HUDEP-2 (cell line): ENCODE measurements around the gene PRRG4.
"Not testable (repeated sequence)": the region's sequence is repeated elsewhere in the genome, so short reads cannot be mapped to it uniquely, and the experiment has no call there.

Source experiments
- DNase-seq, 76 experiments: peaks; one replicate each; lab custom pipeline; 2025; ENCODE audit not compliant: unreplicated experiment in 76 of 76; lab: John Stamatoyannopoulos, UW

The PRRG4 gene

DNA sequence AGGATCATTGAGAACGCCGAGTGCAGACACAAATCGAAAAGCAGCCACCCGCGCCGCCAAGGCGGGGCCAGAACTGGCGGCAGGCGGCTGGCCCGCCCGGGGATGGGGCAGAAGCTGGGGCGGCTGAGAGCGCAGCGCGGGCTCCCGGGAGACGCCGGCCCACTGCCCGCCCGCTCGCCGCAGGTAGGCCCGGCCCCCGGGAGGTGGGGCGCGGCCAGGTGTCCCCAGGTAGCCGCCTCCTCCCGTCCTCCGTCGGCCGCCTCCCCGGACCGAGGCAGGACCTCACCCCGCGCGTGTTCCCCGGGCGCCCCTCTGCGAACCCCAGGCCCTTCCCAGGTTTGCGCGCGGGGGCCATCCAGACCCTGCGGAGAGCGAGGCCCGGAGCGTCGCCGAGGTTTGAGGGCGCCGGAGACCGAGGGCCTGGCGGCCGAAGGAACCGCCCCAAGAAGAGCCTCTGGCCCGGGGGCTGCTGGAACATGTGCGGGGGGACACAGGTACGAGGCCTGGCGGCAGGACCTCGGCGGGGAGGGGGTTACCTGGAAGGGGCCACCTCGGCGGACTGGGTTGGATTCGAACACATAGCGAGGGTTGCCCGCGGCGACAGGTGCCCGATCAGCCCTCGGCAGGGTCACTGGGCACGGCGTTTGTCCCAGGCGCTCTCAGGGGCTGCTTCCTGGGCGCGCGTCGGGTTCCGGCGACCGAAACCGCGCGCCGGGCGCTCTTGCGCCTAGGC, at the start of gene PRRG4:
PRRG4 (plus strand) TSS at position 248 of the 733 bp plus-strand sequence. CDS start 603 bp downstream, outside the sequence.
- peak in 61 of 76 experiments; percentile 12 to 75 (median 52) for DNase-seq

DNA sequence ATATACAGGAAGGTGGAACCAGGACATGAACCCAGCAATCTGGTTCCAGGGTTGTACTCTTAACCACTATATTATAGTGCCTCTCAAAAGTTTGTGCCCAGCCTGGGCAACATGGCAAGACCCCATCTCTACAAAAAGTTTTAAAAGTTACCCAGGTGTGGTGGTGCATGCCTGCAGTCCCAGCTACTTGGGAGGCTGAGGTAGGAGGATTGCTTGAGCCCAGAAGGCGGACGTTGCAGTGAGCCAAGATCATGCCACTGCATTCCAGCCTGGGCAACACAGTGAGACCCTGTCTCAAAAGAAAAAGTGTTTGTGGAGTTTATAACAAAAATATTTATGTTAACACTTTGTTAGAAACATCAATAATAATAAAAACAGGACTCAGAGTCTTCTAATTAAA, 48.9 kb upstream of the PRRG4 start:
- DNase-seq, result not testable (repeated sequence)

DNA sequence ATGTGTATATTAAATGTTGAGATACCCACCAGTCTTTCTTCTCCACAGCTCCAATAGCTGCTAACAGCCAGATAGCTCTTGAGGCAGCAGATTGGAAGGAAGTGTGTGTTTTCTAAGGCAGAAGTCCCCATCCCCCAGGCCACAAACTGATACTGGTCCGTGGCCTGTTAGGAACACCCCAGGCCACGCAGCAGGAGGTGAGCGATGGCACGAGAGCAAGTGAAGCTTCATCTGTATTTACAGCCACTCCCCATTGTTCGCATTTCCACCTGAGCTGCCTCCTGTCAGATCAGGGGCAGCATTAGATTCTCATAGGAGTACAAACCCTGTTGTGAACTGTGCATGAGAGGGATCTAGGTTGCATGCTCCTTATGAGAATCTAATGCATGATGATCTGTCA, 48.0 kb upstream of the PRRG4 start:
- DNase-seq, result no peak

DNA sequence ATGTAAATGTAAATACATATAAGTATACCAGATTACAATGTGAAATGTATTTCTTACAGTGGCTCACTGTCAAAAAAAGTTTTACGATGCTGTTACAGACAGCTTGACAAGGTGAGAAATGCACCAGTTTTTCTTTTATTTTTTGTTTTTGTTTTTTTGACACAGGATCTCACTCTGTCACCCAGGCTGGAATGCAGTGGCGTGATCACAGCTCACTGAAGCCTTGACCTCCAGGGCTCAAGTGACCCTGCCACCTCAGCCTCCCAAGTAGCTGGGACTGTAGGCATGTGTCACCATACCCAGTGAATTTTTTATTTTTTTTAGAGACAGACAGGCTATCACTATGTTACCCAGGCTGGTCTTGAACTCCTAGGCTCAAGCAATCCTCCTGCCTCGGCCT, 44.5 kb upstream of the PRRG4 start:
- no peak for DNase-seq

DNA sequence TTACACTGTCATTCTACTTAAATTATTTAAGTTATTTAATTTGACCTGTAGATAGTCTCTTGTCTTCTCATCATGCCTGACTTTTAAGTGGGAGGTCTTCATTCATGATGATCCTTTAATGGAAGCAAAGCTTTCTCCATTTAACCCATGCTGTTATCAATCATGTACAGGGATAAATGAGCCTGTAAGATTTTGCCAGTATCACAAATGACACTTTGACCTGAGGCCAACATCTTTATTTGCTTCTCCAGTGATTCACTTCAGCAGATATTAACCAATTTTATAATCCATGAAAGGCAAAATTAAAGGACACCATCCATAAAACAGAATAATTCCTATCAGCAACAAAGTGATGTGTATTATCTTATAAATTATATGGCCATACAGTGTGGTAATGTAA, 42.9 kb upstream of the PRRG4 start:
- no peak for DNase-seq

DNA sequence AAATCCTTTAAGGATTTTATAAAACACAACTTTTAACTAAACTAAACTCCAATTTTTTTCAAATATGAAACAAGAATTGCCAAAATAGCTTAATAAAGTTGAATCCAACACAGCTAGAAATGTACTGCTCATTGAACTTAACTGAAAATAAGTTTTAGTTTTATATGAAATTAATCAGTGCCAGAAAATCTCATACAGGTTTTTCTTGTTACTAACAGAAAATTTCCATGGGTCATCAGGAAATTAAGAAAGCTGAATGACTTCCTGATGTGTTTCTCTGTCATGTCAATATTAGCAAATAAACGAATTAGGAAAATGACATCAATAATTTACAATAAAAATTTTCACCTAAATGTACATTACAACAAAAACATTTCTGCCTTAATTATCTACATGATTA, 38.8 kb upstream of the PRRG4 start:
- no peak for DNase-seq

DNA sequence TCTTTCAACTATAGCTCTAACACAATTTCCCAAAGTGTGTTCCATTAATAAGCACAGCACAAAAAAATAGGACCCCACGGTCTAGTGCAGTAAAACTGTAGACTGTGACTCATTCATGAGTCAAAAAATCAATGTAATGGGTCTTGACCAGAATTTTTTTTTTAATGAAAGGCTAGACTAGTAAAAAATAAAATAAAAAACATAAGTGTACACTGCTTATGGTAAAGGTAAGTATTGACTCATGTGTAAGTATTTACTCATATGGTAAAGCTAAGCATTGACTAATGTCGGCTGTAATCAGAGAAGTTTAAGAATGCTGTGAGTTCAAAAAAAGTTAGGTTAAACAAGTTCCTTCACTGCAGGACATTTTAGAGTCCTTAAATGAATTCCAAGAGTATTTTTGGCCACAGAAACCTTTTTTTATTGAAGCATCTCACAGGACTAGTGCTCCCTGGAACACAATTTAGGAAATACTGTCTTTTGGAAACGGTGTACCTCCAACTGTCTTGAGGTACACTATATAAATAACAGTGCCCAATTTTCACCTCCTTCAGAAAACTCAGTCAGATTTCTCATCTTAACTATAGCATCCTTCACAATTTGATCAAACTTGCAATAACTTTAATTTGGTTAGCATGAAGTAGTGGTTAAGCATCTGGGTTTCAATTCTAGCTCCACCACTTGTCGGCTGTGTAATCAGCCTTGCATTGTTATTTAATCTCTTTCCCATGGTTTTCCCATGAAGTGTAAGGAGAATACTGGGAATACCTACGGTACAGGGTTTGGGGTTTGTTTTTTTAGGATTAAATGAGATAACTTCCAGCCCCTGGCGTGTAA, 37.4 kb upstream of the PRRG4 start:
- DNase-seq, result no peak

DNA sequence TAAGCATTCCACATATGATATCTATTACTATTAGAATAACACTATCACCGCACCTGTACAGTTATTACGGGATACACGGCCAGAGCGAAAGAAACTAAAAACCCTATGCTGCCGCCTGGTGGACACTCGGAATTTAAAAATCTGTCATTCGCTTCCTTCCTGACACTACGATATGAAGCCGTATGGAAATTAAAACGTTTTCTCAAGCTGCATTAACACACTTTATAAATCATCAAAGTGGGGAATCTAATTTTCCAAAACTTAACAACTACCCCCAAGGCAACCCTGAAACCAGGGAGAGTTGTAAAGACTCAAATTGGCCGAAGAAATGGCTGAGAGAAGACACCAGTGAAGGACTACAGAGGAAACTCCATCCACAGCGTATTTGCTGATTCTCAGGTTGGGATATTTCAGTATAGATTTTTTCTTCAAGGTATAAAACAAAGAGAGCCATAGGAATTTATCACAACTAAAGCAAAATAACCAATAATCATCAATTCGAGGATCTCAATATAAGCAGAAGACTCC, 36.7 kb upstream of the PRRG4 start:
- peak in 43 of 76 experiments; percentile 1 to 55 (median 23) for DNase-seq

DNA sequence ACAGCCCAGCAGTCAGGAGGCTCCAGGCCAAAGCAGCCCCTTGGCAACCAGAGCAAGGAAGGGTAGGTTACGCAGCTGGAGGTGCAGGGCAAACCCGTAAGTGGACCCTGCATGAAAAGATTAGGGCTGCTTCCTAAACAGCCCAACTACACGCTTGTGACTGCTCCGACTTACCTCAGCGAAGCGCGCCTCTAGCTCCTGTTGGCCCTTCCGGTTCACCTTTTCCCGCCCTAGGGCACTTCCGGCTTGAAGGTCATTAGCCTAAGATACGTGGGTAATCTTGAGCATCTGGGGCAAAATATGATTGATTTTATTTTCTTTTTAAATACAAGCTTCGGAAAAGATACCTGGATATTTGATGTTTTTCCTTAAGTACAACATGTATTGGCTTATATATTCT, 35.3 kb upstream of the PRRG4 start, which contains the start of gene CCDC73:
CCDC73 (minus strand) TSS at position 224 of the 400 bp plus-strand sequence. CDS start 34,419 bp downstream, outside the sequence.
- no peak for DNase-seq

DNA sequence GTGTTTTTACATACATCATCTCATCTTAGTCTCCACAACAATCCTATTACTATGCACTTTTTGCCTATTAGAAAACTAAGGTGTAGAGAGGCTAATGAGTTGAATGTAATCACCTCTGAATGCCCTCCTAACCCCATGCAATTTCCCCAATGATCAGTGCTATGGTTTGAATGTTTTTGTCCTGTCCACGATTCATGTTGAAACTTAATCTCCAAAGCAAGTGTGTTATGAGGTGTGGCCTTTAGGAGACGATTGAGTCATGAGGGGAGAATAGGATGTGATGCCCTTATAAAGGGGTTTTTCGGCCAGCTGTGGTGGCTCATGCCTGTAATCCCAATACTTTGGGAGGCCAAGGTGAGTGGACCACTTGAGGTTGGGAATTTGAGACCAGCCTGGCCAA, 33.3 kb upstream of the PRRG4 start:
- DNase-seq, result no peak

DNA sequence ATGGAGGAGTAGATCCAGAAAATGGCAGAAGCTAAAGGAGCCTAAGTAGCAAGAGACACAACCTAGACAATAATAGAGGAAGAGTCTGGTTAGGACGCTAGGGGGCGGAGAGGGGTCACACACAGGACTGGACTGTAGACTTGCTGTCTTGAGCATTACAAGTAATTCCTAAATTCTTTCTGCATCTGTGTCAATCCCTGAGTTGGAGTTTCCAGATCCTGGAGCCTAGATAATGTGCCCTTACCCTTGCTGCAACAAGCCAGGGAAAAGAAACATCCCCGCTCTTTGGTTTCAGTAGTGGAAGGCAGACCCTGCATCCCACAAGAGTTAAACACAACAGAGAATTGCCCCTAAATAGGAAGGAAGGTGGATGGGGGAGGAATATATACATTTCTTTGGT, 20.4 kb upstream of the PRRG4 start:
- DNase-seq, result peak in 66 of 76 experiments; percentile 2 to 77 (median 54)

DNA sequence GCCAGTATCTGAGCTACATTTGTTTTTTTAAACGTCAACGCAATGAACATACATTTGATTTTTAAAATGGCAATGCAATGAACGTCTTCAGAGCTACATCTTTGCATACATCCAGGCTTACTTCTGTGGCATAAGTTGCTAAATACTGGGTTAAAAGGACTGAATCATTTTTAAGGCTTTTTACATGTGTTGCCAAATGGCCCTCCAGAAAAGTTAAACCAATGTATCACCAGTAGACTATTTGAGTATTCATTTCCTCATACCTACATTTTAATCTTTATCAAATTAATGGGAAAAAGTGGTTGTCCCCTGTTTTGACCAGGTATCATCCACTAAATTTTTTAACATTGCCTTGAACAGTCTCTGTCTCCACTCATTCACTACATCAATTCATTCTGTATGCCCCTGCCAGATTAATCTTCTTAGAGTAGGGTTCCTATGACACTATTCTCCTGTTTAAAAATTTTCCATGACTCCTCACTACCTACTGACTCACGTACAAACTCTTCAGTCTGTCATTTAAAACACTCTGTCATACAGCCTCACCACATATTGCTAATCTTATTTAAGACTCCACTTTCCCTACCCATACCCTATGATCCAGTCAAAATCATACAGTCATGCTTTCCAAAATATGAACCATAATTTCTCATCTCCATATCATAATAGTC, 12.4 kb upstream of the PRRG4 start:
- DNase-seq, result peak in 2 of 76 experiments; percentile 15 to 31

DNA sequence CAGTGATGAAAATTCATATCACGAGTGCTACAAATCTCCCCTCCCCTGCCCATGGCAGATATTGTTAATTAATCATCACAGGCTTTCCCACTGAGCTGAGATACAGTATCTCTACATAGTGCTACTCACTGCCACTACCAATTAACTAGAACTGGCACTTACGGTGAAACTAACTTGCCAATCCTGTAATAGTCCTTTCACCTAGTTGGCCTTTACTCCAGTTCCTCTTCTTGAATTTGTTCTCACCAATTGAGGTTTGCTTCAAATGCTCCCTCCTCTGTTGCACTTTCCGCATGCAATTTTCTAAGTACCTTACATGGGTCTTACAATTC, 11.9 kb upstream of the PRRG4 start:
- DNase-seq, result peak in 5 of 76 experiments; percentile 5 to 52 (median 32)

DNA sequence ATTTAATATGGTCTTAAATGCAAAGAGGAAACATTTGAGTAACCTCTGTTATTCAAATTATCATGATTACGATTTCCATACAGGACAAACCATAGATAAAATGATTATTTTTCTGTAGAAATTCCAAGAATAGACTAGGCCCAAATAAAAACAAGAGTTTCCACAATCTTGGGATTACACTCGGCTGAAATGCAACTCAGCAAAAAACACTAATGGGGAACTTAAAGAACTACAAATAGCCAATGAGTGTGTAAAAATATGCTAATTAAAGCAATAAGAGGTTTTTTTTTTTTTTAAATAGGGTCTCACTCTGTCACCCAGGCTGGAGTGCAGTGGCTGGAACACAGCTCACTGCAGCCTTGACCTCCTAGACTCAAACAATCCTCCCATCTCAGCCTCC, 10.5 kb upstream of the PRRG4 start:
- DNase-seq, result no peak

DNA sequence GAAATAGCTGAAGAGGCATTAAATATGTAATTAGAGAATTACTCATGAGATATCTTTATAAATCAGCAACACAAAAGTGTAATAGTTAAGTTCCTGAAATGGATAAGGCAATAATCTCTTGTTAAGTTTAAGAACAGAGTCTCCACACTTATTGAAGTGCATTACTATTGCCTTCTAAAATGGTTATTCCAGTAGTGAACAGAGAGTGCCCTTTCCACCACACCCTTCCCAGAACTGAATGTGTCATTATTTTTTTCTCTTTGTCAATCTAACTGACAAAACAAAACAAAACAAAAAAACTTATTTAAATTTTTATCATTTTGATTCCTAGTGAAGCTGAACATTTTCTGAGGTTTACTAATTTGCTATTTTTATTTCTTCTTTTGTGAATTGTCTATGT, 9.2 kb upstream of the PRRG4 start:
- DNase-seq, result peak in 9 of 76 experiments; percentile 1 to 50 (median 11)

DNA sequence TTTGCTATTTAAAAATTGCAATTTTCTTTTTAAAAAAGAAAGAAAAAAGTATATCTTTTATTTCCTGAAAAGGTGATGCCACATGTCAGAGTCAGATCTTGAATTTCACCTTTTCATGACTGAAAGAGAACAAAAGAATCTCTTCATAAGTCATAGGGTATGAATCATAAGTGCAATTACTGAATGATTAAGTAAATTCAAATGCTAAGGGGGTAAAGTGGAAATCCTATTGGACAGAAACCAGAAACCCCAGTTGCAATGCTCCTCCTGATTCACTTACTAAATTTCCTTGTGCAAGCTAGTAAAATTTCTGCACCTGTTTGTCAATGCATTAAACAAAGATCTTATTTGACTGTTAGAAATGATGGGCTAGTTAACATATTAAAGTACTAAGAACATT, 8.2 kb upstream of the PRRG4 start:
- no peak for DNase-seq

DNA sequence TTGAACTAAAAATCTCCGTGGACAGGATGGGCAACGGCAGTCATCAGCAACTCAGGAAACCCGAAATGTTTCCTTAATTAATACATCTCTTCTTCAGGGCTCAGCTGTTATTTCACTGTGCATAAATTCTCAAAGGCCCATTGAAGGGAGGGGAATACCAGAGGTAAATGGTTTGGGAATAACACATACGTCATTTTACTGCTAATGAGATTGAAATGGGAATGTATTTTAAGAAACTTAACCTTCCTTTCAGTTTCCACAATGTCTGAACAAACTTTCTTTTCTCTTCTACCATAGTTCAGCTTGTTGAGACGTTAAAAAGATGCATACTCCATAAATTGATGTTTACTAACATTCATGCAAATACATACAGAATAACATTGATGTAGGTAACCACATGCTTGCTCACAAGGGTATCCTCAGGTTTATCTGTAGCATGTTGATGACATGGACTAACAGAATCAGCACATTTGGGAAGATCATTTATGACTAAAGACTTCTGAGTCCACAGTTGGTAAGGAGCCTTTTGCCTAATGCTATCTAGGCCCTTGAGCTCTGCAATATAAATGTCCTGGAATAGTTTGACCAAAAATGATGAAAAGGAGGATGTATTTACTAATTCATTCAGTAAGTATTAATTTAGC, 7.7 kb upstream of the PRRG4 start:
- DNase-seq, result no peak

DNA sequence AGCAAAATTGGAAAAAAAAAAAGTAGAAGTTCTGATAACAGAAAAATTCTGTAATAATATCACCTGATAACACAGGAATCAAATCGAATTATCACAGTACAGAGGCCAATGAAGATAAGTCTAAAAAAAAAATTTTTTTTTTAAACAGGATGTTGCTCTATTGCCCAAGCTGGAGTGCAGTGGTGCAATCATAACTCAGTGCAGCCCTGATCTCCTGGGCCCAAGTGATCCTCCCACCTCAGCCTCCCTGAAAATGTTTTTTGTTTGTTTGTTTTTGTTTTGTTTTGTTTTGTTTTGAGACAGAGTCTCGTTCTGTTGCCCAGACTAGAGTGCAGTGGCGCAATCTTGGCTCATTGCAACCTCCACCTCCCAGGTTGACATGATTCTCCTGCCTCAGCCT, 6.1 kb upstream of the PRRG4 start:
- not testable (repeated sequence) for DNase-seq

DNA sequence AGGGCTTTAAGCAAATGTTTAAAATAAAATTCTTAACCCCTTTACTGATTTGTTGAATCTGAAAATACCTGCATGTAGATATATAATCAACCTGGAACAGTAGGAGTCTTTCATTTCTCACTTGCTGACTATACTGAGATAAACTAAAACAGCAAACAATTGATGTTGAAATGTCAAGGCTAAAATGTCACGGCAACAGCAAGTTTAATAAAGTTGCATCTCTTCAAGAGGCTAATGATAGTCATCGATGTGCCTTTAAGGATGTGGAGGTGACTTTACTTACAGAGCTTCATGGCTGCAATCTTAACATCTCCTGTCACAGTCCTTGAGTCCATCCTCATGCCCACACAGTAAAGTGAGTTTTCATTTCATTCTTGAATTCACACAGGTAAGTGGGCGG, 3.6 kb upstream of the PRRG4 start:
- DNase-seq, result no peak

DNA sequence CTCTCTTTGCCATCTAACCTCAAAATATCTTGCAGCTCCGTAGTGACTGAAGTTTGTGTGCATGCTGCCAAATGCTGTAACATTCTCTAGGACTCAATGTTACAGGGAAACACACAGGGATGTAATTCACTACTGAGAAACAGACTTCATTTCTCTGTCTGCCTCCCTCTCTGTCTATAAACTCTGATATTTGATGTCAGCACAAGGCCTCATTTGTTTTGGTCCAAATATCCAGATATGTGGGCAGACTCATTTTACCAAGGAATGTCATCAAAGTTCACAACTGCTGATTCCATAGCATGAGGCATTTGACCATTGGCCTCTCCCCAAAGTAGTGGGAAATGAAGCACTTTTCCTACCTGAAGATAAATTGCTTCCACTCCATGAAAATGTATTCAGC, 2.5 kb upstream of the PRRG4 start:
- no peak for DNase-seq
